SK-N-SH (cell line): ENCODE measurements around the gene OGFOD2. TPM values are rescaled to one million over a fixed set of nuclear protein-coding genes. Genes with fewer than 3 reads are reported as not detected.

Experiments used
- CTCF ChIA-PET: fragments of 300-600, 350-600 bp; formaldehyde crosslinking; extraction: SDS; loops from one replicate; lab custom pipeline; 2021; lab: Yijun Ruan, JAX
- POLR2A ChIA-PET: fragments of 350-600 bp; sonication (Branson Sonifier 250); formaldehyde crosslinking; extraction: SDS; loops from one replicate; lab custom pipeline; 2020; ENCODE audit warnings: antibody characterized with exemption, inconsistent platforms; lab: Yijun Ruan, JAX
- DNase-seq: peaks from one replicate; pipeline ENCODE4 v3.0.0; 2012
- H2AFZ ChIP-seq: fragments of 200-600 bp; sonication (generic); 2 replicates; pipeline ENCODE4 v1.8.1; 2016; ENCODE audit warnings: antibody characterized with exemption, mild to moderate bottlenecking, low read depth
- H3F3A ChIP-seq: fragments of 200-600 bp; sonication (generic); replicated peaks from 2 replicates; pipeline ENCODE3; 2016; ENCODE audit warnings: antibody characterized with exemption, mild to moderate bottlenecking; ENCODE audit not compliant: insufficient read depth
- H3K27ac ChIP-seq, 2 experiments: fragments of 200-500 bp in 1 of 2; fragments of 200-600 bp in 1 of 2; sonication (Bioruptor generic) in 1 of 2; sonication (generic), shearing (Covaris generic) in 1 of 2; 2 replicates each; pipeline versions ENCODE4 v1.5.1 to v1.6.1; 2014 to 2016; ENCODE audit warnings: low read depth in 2 of 2, inconsistent platforms in 1 of 2, low read length in 1 of 2, mild to moderate bottlenecking in 1 of 2, mixed read lengths in 1 of 2
- H3K27me3 ChIP-seq: fragments of 200-600 bp; sonication (generic), shearing (Covaris generic); 2 replicates; pipeline ENCODE4 v1.6.1; 2016; ENCODE audit warnings: mixed run types; ENCODE audit not compliant: insufficient read depth
- H3K36me3 ChIP-seq, 2 experiments: fragments of 200-500 bp in 1 of 2; fragments of 200-600 bp in 1 of 2; sonication (Bioruptor generic) in 1 of 2; sonication (generic) in 1 of 2; replicated peaks in 1 of 2; 2 replicates each; pipeline versions ENCODE3 to v1.5.1; 2014 to 2016; ENCODE audit warnings: low read length in 1 of 2, mild to moderate bottlenecking in 1 of 2; ENCODE audit not compliant: insufficient read depth in 2 of 2, control insufficient read depth in 1 of 2
- H3K4me1 ChIP-seq, 2 experiments: fragments of 200-500 bp in 1 of 2; fragments of 200-600 bp in 1 of 2; sonication (Bioruptor generic) in 1 of 2; sonication (generic), shearing (Covaris generic) in 1 of 2; 2 replicates each; pipeline versions ENCODE4 v1.5.1 to v1.6.1; 2014 to 2016; ENCODE audit warnings: low read depth in 1 of 2, low read length in 1 of 2, mixed run types in 1 of 2; ENCODE audit not compliant: insufficient read depth in 2 of 2, control insufficient read depth in 1 of 2
- H3K4me2 ChIP-seq: fragments of 200-600 bp; sonication (generic), shearing (Covaris generic); 2 replicates; pipeline ENCODE4 v1.6.1; 2017; ENCODE audit warnings: mixed run types
- H3K4me3 ChIP-seq, 2 experiments: fragments of 200-500 bp in 1 of 2; fragments of 200-600 bp in 1 of 2; sonication (Bioruptor generic) in 1 of 2; sonication (generic), shearing (Covaris generic) in 1 of 2; 2 replicates each; pipeline versions ENCODE4 v1.5.1 to v1.8.1; 2014 to 2016; ENCODE audit warnings: low read depth in 2 of 2, inconsistent platforms in 1 of 2, low read length in 1 of 2, mild to moderate bottlenecking in 1 of 2, mixed read lengths in 1 of 2, moderate library complexity in 1 of 2
- H3K79me2 ChIP-seq: fragments of 200-600 bp; sonication (generic); 2 replicates; pipeline ENCODE4 v1.8.1; 2017; ENCODE audit warnings: mild to moderate bottlenecking; ENCODE audit not compliant: insufficient read depth
- H3K9ac ChIP-seq: fragments of 200-600 bp; sonication (generic); 2 replicates; pipeline ENCODE4 v1.6.1; 2017; ENCODE audit warnings: mixed run types
- H3K9me2 ChIP-seq: fragments of 200-600 bp; sonication (generic); 2 replicates; pipeline ENCODE4 v1.6.1; 2017; ENCODE audit warnings: mixed run types
- H3K9me3 ChIP-seq: fragments of 200-600 bp; sonication (generic); 2 replicates; pipeline ENCODE4 v1.6.1; 2017; ENCODE audit warnings: mixed run types, mild to moderate bottlenecking, moderate library complexity
- H4K20me1 ChIP-seq: fragments of 200-600 bp; sonication (generic); 2 replicates; pipeline ENCODE4 v1.6.1; 2017; ENCODE audit warnings: mild to moderate bottlenecking, mixed run types; ENCODE audit not compliant: insufficient read depth
- ELF1 ChIP-seq: IDR thresholded peaks from 2 replicates; pipeline ENCODE4 v1.4.0; 2012
- FOXJ3 ChIP-seq: sonication (generic); formaldehyde crosslinking; IDR thresholded peaks from 2 replicates; pipeline ENCODE4 v1.5.1; 2020; ENCODE audit warnings: mild to moderate bottlenecking, missing genetic modification reagents
- JUND ChIP-seq: IDR thresholded peaks from 2 replicates; pipeline ENCODE4 v1.4.0; 2012
- MXI1 ChIP-seq: IDR thresholded peaks from 2 replicates; pipeline ENCODE4 v1.6.1; 2012; ENCODE audit warnings: mild to moderate bottlenecking, low read depth, low read length, improper control_type of control experiment
- NFIC ChIP-seq: IDR thresholded peaks from 2 replicates; pipeline ENCODE4 v1.4.0; 2012; ENCODE audit warnings: borderline replicate concordance
- POLR2AphosphoS5 ChIP-seq: IDR thresholded peaks from 2 replicates; pipeline ENCODE4 v1.6.1; 2012; ENCODE audit warnings: low read depth, low read length
- RCOR1 ChIP-seq: fragments of 150-350 bp; IDR thresholded peaks from 2 replicates; pipeline ENCODE4 v1.6.1; 2017; ENCODE audit warnings: antibody characterized with exemption, low read length
- RFX5 ChIP-seq: IDR thresholded peaks from 2 replicates; pipeline ENCODE4 v1.6.1; 2012; ENCODE audit warnings: mild to moderate bottlenecking, improper control_type of control experiment, low read length
- RXRA ChIP-seq: IDR thresholded peaks from 2 replicates; pipeline ENCODE4 v1.4.0; 2012; ENCODE audit warnings: low read depth, mild to moderate bottlenecking, borderline replicate concordance
- SIN3A ChIP-seq: IDR thresholded peaks from 2 replicates; pipeline ENCODE4 v1.6.1; 2012; ENCODE audit warnings: low read depth, mild to moderate bottlenecking, low read length, moderate library complexity, borderline replicate concordance
- SMC3 ChIP-seq: IDR thresholded peaks from 2 replicates; pipeline ENCODE4 v1.6.1; 2012; ENCODE audit warnings: low read depth, low read length, improper control_type of control experiment
- TAF1 ChIP-seq: IDR thresholded peaks from 2 replicates; pipeline ENCODE4 v1.6.1; 2012; ENCODE audit warnings: low read depth, mild to moderate bottlenecking, low read length, moderate library complexity, borderline replicate concordance
- TCF12 ChIP-seq: IDR thresholded peaks from 2 replicates; pipeline ENCODE4 v1.4.0; 2012
- TEAD4 ChIP-seq: IDR thresholded peaks from 2 replicates; pipeline ENCODE4 v1.4.0; 2012; ENCODE audit warnings: mild to moderate bottlenecking, borderline replicate concordance; ENCODE audit not compliant: insufficient read depth
- ZBTB33 ChIP-seq: IDR thresholded peaks from 2 replicates; pipeline ENCODE4 v1.4.0; 2012; ENCODE audit warnings: low read depth, borderline replicate concordance
- WGBS: methylation state at CpG from one replicate; pipeline ENCODE4 v1.1.6; 2017; ENCODE audit warnings: low lambda C conversion rate; 5-methylcytosine and 5-hydroxymethylcytosine counted together
- polyA plus RNA-seq, 3 experiments: library from polyadenylated mRNA; depleted of rRNA; stranded (reverse); fragments of >200 nt; gene quantifications; 2 replicates each; pipeline ENCODE4 v1.2.3, GENCODE V29; 2012
- TF ChIP-seq, protein P1 (sequence below): fragments of 150-350 bp; IDR thresholded peaks from 2 replicates; pipeline ENCODE4 v1.6.1; 2016; ENCODE audit warnings: mild to moderate bottlenecking, low read depth, low read length
- TF ChIP-seq, protein P2 (sequence below): fragments of 150-350 bp; IDR thresholded peaks from 2 replicates; pipeline ENCODE4 v1.6.1; 2017; ENCODE audit warnings: antibody characterized with exemption, low read length, low read depth, borderline replicate concordance
- TF ChIP-seq, protein P3 (sequence below): IDR thresholded peaks from 2 replicates; pipeline ENCODE4 v1.6.1; 2012; ENCODE audit warnings: mild to moderate bottlenecking, low read depth, low read length, moderate library complexity

OGFOD2 gene
- polyA plus RNA-seq, 1 of the 3 experiments (the other 2 are of a cell fraction), result 22.0 TPM

- Histone ChIP-seq H3K36me3 (no peaks in the 10 kb centered on the region), H3K9me3 (no peaks in the 10 kb centered on the region), H3K9ac (no peak overlapping the region), H2AFZ (no peak overlapping the region), H3K27ac (peak overlapping the region in 1 of 2 experiments; percentile 3; a peak in 1 of 4 replicates), H4K20me1 (no peaks in the 10 kb centered on the region), H3K4me1 (peaks cover 0 to 31% of the 10 kb centered on the region in 2 experiments; a peak in 2 of 4 replicates), H3K4me2 (no peak overlapping the region), H3K79me2 (no peaks in the 10 kb centered on the region), H3K9me2 (no peaks in the 10 kb centered on the region), H3K4me3 (no peak overlapping the region), H3F3A (peaks cover 16% of the 10 kb centered on the region), H3K27me3 (no peaks in the 10 kb centered on the region)
- ChIA-PET POLR2A (no interaction called here), CTCF (interaction anchor here (1.3 kb wide), 1 partner anchor 83 kb away, joined by 4 read pairs; no protein-coding TSS in a partner anchor)
- WGBS, result 83% methylated on average over 13 of the region's 13 CpGs
- DNase-seq, result peak; percentile 13
- TF ChIP-seq, protein P1, sequence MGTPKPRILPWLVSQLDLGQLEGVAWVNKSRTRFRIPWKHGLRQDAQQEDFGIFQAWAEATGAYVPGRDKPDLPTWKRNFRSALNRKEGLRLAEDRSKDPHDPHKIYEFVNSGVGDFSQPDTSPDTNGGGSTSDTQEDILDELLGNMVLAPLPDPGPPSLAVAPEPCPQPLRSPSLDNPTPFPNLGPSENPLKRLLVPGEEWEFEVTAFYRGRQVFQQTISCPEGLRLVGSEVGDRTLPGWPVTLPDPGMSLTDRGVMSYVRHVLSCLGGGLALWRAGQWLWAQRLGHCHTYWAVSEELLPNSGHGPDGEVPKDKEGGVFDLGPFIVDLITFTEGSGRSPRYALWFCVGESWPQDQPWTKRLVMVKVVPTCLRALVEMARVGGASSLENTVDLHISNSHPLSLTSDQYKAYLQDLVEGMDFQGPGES, result no peak
- TF ChIP-seq, protein P2, sequence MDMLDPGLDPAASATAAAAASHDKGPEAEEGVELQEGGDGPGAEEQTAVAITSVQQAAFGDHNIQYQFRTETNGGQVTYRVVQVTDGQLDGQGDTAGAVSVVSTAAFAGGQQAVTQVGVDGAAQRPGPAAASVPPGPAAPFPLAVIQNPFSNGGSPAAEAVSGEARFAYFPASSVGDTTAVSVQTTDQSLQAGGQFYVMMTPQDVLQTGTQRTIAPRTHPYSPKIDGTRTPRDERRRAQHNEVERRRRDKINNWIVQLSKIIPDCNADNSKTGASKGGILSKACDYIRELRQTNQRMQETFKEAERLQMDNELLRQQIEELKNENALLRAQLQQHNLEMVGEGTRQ, result no peak
- TF ChIP-seq MXI1 (no peak), TEAD4 (no peak), SIN3A (no peak), NFIC (no peak), RXRA (no peak), RFX5 (no peak), JUND (no peak), FOXJ3 (CRISPR knock-in tag) (no peak), POLR2AphosphoS5 (no peak), TAF1 (no peak), ZBTB33 (no peak), ELF1 (no peak), TCF12 (no peak), RCOR1 (no peak), SMC3 (no peak)
- TF ChIP-seq, protein P3, sequence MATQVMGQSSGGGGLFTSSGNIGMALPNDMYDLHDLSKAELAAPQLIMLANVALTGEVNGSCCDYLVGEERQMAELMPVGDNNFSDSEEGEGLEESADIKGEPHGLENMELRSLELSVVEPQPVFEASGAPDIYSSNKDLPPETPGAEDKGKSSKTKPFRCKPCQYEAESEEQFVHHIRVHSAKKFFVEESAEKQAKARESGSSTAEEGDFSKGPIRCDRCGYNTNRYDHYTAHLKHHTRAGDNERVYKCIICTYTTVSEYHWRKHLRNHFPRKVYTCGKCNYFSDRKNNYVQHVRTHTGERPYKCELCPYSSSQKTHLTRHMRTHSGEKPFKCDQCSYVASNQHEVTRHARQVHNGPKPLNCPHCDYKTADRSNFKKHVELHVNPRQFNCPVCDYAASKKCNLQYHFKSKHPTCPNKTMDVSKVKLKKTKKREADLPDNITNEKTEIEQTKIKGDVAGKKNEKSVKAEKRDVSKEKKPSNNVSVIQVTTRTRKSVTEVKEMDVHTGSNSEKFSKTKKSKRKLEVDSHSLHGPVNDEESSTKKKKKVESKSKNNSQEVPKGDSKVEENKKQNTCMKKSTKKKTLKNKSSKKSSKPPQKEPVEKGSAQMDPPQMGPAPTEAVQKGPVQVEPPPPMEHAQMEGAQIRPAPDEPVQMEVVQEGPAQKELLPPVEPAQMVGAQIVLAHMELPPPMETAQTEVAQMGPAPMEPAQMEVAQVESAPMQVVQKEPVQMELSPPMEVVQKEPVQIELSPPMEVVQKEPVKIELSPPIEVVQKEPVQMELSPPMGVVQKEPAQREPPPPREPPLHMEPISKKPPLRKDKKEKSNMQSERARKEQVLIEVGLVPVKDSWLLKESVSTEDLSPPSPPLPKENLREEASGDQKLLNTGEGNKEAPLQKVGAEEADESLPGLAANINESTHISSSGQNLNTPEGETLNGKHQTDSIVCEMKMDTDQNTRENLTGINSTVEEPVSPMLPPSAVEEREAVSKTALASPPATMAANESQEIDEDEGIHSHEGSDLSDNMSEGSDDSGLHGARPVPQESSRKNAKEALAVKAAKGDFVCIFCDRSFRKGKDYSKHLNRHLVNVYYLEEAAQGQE, result no peak
Measured at GRCh38 chr12:122943196-122943595, 31.8 kb upstream of the OGFOD2 start.
